ENCODE results near the gene TCEAL1.
"Not testable (repeated sequence)": the region's sequence is repeated elsewhere in the genome, so short reads cannot be mapped to it uniquely, and the experiment has no call there.

TCEAL1 gene

DNA sequence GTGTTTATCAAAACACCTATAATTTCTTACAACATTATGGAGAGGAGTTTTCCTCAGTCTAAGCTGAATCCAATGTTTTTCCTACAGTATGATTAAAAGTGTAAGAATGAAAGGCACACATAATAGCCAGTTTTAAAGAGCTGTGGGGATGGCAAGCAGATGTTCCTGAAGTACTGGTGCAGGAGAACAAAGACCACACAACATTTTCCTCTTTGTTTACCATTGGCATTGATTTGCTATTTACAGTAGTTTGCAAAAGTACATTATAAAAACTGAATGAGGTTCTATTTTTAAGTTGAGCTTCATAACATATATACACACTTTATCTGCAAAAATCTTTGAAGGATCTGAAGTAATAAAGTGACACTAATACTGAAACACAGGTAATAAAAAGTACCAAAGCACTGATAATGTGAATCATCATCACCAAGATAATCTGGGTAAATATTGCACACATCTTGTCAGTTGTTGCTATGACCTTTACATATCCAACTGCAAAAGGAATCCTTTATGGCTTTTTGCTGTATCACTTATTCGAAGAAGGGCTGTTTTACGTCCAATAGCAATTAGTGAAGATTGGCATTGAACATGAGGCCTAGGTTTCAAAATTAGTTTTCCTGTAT, 22.5 kb downstream of the TCEAL1 start:
- no peaks in the 10 kb centered on the region for H3K36me3 ChIP-seq
- TF ChIP-seq, protein P1, sequence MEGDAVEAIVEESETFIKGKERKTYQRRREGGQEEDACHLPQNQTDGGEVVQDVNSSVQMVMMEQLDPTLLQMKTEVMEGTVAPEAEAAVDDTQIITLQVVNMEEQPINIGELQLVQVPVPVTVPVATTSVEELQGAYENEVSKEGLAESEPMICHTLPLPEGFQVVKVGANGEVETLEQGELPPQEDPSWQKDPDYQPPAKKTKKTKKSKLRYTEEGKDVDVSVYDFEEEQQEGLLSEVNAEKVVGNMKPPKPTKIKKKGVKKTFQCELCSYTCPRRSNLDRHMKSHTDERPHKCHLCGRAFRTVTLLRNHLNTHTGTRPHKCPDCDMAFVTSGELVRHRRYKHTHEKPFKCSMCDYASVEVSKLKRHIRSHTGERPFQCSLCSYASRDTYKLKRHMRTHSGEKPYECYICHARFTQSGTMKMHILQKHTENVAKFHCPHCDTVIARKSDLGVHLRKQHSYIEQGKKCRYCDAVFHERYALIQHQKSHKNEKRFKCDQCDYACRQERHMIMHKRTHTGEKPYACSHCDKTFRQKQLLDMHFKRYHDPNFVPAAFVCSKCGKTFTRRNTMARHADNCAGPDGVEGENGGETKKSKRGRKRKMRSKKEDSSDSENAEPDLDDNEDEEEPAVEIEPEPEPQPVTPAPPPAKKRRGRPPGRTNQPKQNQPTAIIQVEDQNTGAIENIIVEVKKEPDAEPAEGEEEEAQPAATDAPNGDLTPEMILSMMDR (IDR thresholded peaks at IDR 0.05): no peak
- H3K4me1 ChIP-seq (ENCODE audit: control insufficient read depth in 1 of 2, insufficient read depth in 1 of 2, low read depth in 1 of 2, low read length in 1 of 2): no peaks in the 10 kb centered on the region
- no peak overlapping the region for H3K27ac ChIP-seq
- H3K4me3 ChIP-seq (ENCODE audit: low read depth in 1 of 2, low read length in 1 of 2): no peak overlapping the region
- H3K9me3 ChIP-seq: no peaks in the 10 kb centered on the region
- H3K27me3 ChIP-seq: no peaks in the 10 kb centered on the region

DNA sequence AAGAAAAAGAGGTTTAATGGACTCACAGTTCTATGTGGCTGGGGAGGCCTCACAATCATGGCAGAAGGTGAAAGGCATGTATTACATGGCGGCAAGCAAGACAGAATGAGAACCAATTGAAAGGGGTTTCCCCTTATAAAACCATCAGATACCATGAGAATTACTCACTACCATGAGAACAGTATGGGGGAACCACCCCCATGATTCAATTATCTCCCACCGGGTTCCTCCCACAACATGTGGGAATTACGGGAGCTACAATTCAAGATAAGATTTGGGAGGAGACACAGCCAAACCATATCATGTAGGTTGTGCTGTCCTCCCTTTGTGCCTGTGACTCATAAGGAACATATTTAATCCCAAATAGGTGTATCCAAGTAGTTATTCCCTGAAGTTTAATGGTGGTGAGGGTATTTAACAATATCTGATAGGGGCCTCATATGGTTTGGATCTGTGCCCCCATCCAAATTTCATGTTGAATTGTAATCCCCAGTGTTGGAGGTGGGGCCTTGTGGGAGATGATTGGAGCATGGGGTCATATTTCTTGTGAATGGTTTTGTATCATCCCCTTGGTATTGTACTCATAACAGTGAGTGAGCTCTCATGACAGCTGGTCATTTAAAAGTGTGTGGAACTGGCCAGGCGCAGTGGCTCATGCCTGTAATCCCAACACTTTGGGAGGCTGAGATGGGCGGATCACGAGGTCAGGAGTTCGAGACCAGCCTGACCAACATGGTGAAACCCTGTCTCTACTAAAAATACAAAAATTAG, 26.6 kb downstream of the TCEAL1 start:
- H3K27me3 ChIP-seq; H3K4me1 ChIP-seq (ENCODE audit: control insufficient read depth in 1 of 2, insufficient read depth in 1 of 2, low read depth in 1 of 2, low read length in 1 of 2); H3K4me3 ChIP-seq (ENCODE audit: low read depth in 1 of 2, low read length in 1 of 2); H3K36me3 ChIP-seq; H3K27ac ChIP-seq; H3K9me3 ChIP-seq: not testable (repeated sequence)

DNA sequence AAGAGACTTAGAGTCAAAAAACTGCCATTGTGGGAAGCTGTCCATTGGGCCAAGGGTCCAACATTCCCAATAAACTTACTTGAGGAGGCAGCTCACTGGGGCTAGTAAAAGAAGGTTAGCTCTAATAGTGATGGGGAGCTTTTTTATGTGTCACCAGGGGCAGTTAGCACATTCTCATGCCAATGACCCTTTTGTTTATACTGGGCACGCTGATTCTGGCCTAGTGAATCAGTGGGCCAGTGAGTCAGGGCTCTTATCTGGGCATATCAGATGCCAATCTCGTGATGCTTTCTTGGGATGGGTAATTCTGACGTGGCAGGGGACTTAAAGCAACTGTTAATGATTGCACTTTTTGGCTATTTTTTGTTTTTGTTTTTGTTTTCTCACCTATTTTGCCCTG, 27.8 kb downstream of the TCEAL1 start:
- no peaks in the 10 kb centered on the region for H3K4me1 ChIP-seq (ENCODE audit: control insufficient read depth in 1 of 2, insufficient read depth in 1 of 2, low read depth in 1 of 2, low read length in 1 of 2)
- H3K27me3 ChIP-seq: no peaks in the 10 kb centered on the region
- H3K27ac ChIP-seq: no peak overlapping the region
- no peaks in the 10 kb centered on the region for H3K36me3 ChIP-seq
- TF ChIP-seq, protein P1 (IDR thresholded peaks at IDR 0.05): no peak
- H3K4me3 ChIP-seq (ENCODE audit: low read depth in 1 of 2, low read length in 1 of 2): no peak overlapping the region
- no peaks in the 10 kb centered on the region for H3K9me3 ChIP-seq

DNA sequence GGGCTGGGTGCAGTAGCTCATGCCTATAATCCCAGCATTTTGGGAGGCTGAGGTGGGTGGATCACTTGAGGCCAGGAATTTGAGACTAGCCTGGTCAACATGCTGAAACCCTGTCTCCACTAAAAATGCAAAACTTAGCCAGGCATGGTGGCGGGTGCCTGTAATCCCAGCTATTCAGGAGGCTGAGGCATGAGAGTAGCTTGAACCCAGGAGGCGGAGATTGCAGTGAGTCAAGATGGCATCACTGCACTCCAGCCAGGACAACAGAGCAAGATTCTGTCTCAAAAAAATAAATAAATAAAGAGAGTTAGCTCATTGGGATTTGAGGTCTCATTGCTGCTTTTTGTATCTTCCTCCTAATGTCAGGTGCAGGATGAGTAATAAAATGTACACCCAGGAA, 28.3 kb downstream of the TCEAL1 start:
- H3K27me3 ChIP-seq; H3K4me1 ChIP-seq (ENCODE audit: control insufficient read depth in 1 of 2, insufficient read depth in 1 of 2, low read depth in 1 of 2, low read length in 1 of 2); H3K36me3 ChIP-seq; H3K27ac ChIP-seq; H3K4me3 ChIP-seq (ENCODE audit: low read depth in 1 of 2, low read length in 1 of 2); H3K9me3 ChIP-seq: not testable (repeated sequence)

DNA sequence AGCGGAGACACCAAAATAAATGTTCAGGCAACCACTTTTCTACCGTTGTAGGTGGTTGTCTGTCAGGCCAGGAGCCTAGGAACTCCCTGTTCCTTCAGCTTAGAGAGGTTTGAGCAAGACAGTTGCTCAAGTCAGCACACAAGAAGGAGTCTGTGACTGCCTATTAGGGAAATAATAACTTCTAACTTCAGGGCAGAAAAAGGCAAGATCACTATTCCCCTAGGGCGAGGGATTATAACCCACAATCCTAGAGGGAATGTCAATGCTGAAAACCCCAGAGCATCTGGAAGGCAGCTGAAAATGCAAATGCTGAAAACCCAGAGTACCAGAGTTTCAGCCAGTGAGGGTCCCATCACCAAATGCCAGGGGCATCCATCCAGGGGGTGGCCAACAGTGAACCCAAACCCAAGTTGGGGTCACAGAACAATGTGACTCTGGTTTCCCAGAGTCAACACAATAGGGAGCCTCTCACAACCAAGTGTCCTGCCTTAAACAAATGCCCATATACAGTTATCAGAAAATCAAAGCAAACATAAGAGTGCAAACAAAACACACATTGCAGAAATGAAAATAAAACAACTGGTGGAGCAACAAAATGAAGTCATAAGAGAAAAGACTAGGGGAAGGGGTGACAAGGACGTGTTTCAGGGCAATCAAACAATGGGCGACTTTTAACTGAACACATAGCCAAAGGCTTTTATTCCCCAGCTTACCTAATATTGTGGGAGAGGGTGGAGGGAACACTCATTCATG, 30.1 kb downstream of the TCEAL1 start:
- H3K27ac ChIP-seq: no peak overlapping the region
- no peaks in the 10 kb centered on the region for H3K4me1 ChIP-seq (ENCODE audit: control insufficient read depth in 1 of 2, insufficient read depth in 1 of 2, low read depth in 1 of 2, low read length in 1 of 2)
- TF ChIP-seq, protein P1 (IDR thresholded peaks at IDR 0.05): no peak

DNA sequence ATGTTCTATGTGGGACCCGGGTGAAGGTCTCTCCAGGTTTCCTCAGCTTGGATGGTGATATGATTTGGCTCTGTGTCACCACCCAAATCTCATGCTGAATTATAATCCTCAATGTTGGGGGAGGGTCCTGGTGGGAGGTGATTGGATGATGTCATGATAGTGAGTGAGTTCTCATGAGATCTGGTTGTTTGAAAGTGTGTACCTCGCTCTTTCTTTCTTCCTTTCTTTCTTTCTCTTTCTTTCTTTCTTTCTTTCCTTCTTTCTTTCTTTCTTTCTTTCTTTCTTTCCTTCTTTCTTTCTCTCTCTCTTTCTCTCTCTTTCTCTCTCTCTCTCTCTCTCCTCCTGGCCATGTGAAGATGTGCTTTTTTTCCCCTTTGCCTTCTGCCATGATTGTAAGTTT, 30.7 kb downstream of the TCEAL1 start:
- not testable (repeated sequence) for H3K27ac ChIP-seq; H3K36me3 ChIP-seq; H3K9me3 ChIP-seq; H3K4me3 ChIP-seq (ENCODE audit: low read depth in 1 of 2, low read length in 1 of 2); H3K4me1 ChIP-seq (ENCODE audit: control insufficient read depth in 1 of 2, insufficient read depth in 1 of 2, low read depth in 1 of 2, low read length in 1 of 2)
- peaks cover 26% of the 10 kb centered on the region for H3K27me3 ChIP-seq

More for the DNA sequence above, 30.1 kb downstream of the TCEAL1 start:
- H3K4me3 ChIP-seq (ENCODE audit: low read depth in 1 of 2, low read length in 1 of 2): no peak overlapping the region
- H3K36me3 ChIP-seq: no peaks in the 10 kb centered on the region
- H3K9me3 ChIP-seq: no peaks in the 10 kb centered on the region
- peaks cover 20% of the 10 kb centered on the region for H3K27me3 ChIP-seq

All from neutrophil (primary cell).